Calu3 (cell line): Measurements from ENCODE around the gene ASTN2. TPM values are rescaled to one million over a fixed set of nuclear protein-coding genes. Genes with fewer than 3 reads are reported as not detected.

Experiments used
- BruUV-seq: library from RNA; stranded (reverse); fragments of 400-500 nt; replicated peaks from 2 replicates; lab custom pipeline; 2021; lab: Mats Ljungman, UMichigan
- CTCF ChIA-PET: fragments of 300-600 bp; sonication (Branson Sonifier 250); formaldehyde crosslinking; loops from one replicate; lab custom pipeline; 2022; ENCODE audit warnings: antibody characterized with exemption; lab: Charles Lee
- DNase-seq: peaks from one replicate; pipeline ENCODE4 v3.0.0; 2022
- H3K27ac Mint-ChIP-seq: one replicate; pipeline ENCODE4 v1.8.0; 2022; ENCODE audit warnings: mixed read lengths; ENCODE audit not compliant: unreplicated experiment
- H3K27me3 Mint-ChIP-seq: one replicate; pipeline ENCODE4 v1.8.0; 2022; ENCODE audit warnings: mixed read lengths; ENCODE audit not compliant: unreplicated experiment
- H3K36me3 Mint-ChIP-seq: one replicate; pipeline ENCODE4 v1.8.0; 2022; ENCODE audit warnings: mild to moderate bottlenecking, moderate library complexity, mixed read lengths; ENCODE audit not compliant: insufficient read depth, unreplicated experiment
- H3K4me1 Mint-ChIP-seq: one replicate; pipeline ENCODE4 v1.8.0; 2022; ENCODE audit warnings: mild to moderate bottlenecking, low read depth, mixed read lengths; ENCODE audit not compliant: unreplicated experiment
- H3K4me3 Mint-ChIP-seq: one replicate; pipeline ENCODE4 v1.8.0; 2022; ENCODE audit warnings: mild to moderate bottlenecking, low read depth, moderate library complexity, mixed read lengths; ENCODE audit not compliant: unreplicated experiment
- H3K9me3 Mint-ChIP-seq: one replicate; pipeline ENCODE4 v1.8.0; 2022; ENCODE audit warnings: low read depth, mixed read lengths; ENCODE audit not compliant: unreplicated experiment
- CTCF ChIP-seq: fragments of 200-600 bp; IDR thresholded peaks from one replicate; pipeline ENCODE4 v1.8.0; 2022; ENCODE audit warnings: antibody characterized with exemption; ENCODE audit not compliant: unreplicated experiment
- intact Hi-C: fragments of 100-400 bp; cut with micrococcal nuclease; formaldehyde crosslinking; loops from one replicate; pipeline ENCODE4 v1.10.0; 2022; ENCODE audit not compliant: unreplicated experiment
- total RNA-seq: library from RNA; stranded (reverse); gene quantifications from 2 replicates; pipeline ENCODE4 v1.2.3, GENCODE V29; 2022

Gene ASTN2
- total RNA-seq, 1 experiment from 2014 or later, result 1.7 TPM

DNA sequence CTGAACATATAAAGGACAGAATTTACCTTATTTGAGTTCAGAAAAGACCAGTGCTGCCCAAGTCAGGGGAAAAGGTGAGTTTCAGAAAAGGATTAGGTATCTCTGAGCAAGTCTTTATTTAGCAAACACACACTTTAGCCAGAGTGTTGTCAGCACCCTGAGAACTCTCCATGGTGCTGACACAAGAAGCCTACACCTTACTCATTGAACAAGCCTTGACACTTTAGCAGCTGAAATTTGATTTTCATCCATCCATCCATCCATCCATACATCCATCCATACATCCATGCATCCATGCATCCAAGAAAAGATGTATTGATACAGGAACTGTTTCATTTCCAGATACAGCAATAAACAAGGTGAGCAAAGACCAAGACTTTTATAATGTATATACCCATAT is 416.6 kb downstream of the ASTN2 start:
- BruUV-seq, result no TSS peak
- CTCF ChIA-PET, result no interaction called here
- no peak overlapping the region for H3K27ac Mint-ChIP-seq
- H3K9me3 Mint-ChIP-seq, result peaks cover 5% of the 10 kb centered on the region
- no peak for TF ChIP-seq CTCF
- no peaks in the 10 kb centered on the region for H3K4me1 Mint-ChIP-seq
- intact Hi-C loops, result no loop called here
- no peaks in the 10 kb centered on the region for H3K36me3 Mint-ChIP-seq
- DNase-seq, result no peak
- no peak overlapping the region for H3K4me3 Mint-ChIP-seq
- H3K27me3 Mint-ChIP-seq, result no peaks in the 10 kb centered on the region

DNA sequence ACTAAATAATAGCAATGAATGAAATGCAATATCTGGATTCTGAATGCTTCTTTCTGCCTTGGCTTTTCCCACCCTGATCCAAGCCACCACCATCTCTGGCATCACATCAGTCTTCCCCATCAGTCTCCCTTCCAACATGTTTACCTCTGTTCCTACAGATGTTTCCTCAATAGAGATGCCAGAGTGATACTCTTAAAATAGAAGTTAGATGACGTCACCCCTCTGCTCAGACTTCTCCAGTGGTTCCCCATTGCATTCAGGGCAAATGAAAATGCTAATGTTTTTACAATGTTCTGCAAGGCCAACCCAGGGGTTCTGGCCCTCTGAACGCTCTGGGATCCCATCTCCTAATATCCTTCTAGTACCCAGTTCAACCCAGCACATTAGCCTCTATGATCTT is 422.0 kb downstream of the ASTN2 start:
- intact Hi-C loops, result no loop called here
- H3K4me1 Mint-ChIP-seq, result no peaks in the 10 kb centered on the region

DNA sequence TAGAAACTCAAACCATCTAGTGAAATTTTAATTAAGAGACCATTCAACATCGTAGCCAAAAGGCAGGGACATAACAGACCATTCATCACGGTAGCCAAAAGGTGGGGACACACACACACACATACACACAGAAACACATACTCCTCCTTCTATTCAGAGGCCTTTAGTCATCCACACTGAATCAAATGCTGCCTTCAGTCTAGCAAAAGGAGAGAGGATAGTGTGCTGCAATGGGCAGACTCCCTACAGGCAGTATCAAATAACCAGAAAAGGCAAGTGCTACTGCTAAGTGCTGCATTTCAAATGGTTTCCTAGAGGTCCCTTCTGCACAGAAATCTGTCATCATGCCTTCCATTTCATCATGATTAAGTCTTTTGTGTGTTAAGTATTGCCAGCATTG is 423.8 kb downstream of the ASTN2 start:
- Mint-ChIP-seq H3K9me3 (peaks cover 3% of the 10 kb centered on the region), H3K27me3 (no peaks in the 10 kb centered on the region), H3K27ac (no peak overlapping the region), H3K4me3 (no peak overlapping the region), H3K4me1 (no peaks in the 10 kb centered on the region), H3K36me3 (no peaks in the 10 kb centered on the region)
- CTCF ChIA-PET, result no interaction called here
- no peak for TF ChIP-seq CTCF
- no peak for DNase-seq
- intact Hi-C loops, result no loop called here
- BruUV-seq, result no TSS peak

More for the DNA sequence above, 422.0 kb downstream of the ASTN2 start:
- no peak for TF ChIP-seq CTCF
- H3K27ac Mint-ChIP-seq, result no peak overlapping the region
- H3K36me3 Mint-ChIP-seq, result no peaks in the 10 kb centered on the region
- no peaks in the 10 kb centered on the region for H3K27me3 Mint-ChIP-seq
- CTCF ChIA-PET, result no interaction called here
- H3K4me3 Mint-ChIP-seq, result no peak overlapping the region
- no peak for DNase-seq
- no TSS peak for BruUV-seq
- peaks cover 3% of the 10 kb centered on the region for H3K9me3 Mint-ChIP-seq

GRCh38 chr9:116990592-116990991 is 424.3 kb downstream of the ASTN2 start:
- Mint-ChIP-seq H3K9me3 (peaks cover 3% of the 10 kb centered on the region), H3K4me3 (no peak overlapping the region), H3K36me3 (no peaks in the 10 kb centered on the region), H3K4me1 (no peaks in the 10 kb centered on the region), H3K27me3 (no peaks in the 10 kb centered on the region), H3K27ac (no peak overlapping the region)
- CTCF ChIA-PET, result no interaction called here
- TF ChIP-seq CTCF, result no peak
- no peak for DNase-seq
- intact Hi-C loops, result no loop called here
- no TSS peak for BruUV-seq
